T-helper 2 cell treated with Interferon-gamma antibody and Interleukin-4, amounts not matched to agents 100 ng/mL and 5 ng/mL, for 36 hours (primary cell): ENCODE results near the gene GAL3ST3. TPM values are rescaled to one million over a fixed set of nuclear protein-coding genes. Genes with fewer than 3 reads are reported as not detected.
"Not testable (repeated sequence)": the region's sequence is repeated elsewhere in the genome, so short reads cannot be mapped to it uniquely, and the experiment has no call there.

Source experiments
- intact Hi-C: fragments of 100-400 bp; cut with micrococcal nuclease; formaldehyde crosslinking; loops from one replicate; pipeline ENCODE4 v1.15.1; 2023
- total RNA-seq: library from RNA; stranded (reverse); gene quantifications from 2 replicates; pipeline ENCODE4 v1.2.3, GENCODE V29; 2022

GAL3ST3 gene
- total RNA-seq, 1 donor from 2014 or later: not detected

DNA sequence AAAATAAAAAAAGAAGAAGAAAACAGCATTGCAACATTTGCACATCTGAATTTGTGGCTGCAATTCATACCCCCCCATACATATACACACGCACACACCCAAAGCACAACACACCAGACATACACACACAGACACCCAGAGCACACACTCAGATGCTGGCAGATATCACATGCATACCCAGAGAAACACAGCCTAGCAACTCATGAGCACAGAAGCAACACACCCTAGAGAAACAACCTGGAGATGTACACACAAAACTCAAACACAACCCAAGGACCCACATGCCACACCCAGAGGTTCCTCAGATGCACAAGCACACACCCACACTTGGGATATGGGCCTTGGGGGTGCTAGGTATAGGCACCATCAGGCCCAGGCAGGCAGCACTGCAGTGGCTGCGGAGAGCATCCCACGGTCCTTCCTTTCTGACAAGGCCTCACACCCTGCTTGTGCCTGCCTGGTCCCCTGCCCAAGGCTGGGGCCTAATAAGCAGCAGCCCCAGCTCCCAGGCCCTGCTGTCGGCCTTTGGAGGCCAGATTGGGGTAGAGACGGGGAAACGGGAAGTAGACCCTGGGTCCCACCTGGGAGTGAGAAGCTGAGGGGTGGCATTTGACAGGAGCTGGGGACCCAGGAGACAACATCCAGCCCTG is 34.0 kb downstream of the GAL3ST3 start:
- intact Hi-C loops: no loop called here

DNA sequence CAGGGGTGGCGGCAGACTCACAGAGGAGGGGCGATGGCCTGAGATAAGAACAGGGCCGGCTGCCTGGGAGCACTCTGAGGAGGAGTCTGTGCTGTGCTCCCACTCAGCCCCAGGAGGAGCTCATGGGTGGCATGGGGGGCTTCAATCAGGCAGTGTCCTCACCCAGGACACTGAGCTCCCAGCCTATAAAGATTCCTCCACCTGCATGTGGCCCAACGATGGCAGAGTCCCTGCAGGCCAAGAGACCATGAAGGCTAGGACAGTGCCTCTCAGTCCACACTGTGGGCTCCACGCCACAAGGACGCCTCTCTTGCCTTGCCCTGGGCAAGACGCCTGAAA is 35.2 kb downstream of the GAL3ST3 start:
- intact Hi-C loops: no loop called here

DNA sequence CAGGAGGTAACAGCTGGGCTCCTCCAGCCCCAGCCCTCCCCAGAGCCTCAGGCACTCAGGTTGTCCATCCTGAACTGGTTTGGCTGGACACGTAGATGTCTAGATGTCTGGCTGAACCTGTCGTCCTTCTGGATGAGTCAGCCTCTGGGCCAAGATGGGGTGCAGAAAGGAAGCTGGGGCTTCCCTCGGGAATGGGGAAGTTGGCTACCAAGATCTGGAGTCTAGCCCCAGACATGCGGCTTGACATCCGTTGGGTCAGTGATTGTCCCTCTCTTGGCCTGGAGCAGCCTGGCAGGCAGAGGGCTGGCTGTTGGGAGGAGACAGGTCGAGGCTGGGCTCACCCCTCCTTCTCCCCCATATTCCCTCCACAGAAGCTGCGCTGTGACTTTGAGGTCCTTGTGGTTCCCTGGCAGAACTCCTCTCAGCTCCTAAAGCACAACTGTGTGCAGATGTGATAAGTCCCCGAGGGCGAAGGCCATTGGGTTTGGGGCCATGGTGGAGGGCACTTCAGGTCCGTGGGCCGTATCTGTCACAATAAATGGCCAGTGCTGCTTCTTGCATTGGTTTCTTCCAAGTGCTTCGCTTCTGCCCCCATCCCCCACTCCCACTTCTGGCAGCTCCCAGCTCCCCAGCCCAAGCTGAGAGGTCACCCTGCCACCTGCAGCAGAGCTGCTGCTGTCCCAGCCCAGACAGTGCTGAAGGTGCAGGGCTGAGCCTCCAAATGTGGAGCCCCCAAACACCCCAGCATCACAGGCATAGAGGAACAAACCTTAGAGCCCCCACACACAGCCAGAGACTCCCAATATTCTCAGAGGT is 35.8 kb downstream of the GAL3ST3 start:
- intact Hi-C loops: no loop called here

DNA sequence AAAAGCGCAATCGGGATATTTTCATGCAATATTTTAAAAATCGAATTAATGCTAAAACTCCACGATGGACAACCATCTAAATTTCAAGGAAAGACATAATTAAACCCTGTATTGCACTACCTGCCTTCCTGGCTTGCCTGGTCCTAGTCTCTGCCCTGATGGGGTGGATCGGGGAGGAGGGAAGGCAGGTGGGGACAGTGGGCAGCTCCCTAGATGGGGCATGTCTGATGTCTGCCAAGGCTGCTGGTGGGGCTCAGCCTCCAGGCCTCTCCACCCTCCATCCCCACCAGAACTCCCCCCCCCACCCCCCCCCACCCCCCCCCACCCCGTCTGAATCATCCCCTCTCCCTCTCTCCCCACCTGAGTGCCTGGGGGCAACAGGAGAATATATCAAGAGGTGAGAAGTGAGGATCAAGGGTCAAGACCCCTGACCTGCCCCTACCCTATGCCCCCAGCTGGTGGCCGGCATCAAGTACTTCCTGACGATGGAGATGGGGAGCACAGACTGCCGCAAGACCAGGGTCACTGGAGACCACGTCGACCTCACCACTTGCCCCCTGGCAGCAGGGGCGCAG is 36.5 kb downstream of the GAL3ST3 start:
- intact Hi-C loops: no loop called here

DNA sequence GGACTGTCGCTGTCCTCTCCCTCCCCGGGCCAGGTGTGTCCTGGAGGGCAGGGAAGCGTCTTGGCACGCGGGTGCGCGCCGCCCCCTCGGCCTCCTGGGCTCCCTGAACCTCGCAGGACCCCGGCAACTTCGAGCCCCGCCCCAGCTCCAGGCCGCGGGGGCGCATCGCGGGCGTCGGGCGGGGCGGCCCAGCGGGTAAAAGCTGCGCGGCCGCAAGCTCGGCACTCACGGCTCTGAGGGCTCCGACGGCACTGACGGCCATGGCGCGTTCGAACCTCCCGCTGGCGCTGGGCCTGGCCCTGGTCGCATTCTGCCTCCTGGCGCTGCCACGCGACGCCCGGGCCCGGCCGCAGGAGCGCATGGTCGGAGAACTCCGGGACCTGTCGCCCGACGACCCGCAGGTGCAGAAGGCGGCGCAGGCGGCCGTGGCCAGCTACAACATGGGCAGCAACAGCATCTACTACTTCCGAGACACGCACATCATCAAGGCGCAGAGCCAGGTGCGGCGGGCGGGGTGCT is 37.1 kb downstream of the GAL3ST3 start, which contains the start of gene CST6:
Gene CST6, plus strand, starts transcription at position 224 of the 519 bp plus-strand sequence. Its CDS starts 37 bp downstream, at position 261.
- intact Hi-C loops: no loop called here

DNA sequence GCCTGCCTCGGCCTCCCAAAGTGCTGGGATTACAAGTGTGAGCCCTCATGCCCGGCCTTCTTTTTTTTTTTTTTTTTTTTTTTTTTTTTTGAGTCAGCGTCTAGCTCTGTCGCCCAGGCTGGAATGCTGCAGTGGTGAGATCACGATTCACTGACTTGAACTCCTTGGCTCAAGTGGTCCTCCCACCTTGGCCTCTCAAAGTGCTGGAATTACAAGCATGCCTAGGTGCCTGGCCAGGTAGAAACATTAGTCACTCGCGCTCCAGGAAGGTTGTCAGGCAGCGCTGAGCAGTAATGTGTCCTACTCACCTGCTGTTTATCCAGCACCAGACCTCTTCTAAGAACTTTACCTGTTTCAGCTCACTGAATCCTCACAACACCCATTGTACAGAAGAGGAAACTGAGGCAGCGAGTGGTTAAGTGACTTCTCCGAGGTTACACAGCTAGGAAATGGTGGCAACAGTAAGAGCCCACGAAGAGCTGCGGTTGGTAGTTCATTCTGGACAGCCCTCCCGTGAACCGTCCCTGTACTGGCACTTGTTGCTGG is 37.6 kb downstream of the GAL3ST3 start:
- intact Hi-C loops: no loop called here

DNA sequence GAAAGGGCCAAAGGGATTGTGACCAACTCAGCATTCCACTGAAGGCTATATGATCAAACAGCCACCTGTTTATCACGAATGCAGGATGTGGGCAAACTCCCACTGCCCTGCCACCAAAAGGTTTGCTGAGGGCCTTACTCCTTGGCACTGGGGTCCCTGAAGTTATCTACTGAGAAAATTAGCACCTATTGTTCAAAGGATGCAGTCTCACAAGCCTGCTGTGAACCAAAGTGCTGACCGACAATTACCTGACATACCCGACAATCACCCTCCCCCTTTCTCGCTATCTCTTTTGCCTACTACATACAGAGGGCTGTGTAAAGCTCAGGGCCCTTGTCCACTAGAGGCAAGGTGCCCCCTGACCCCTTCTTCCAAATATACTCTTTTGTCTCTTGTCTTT is 38.9 kb downstream of the GAL3ST3 start:
- intact Hi-C loops: not testable (repeated sequence)

DNA sequence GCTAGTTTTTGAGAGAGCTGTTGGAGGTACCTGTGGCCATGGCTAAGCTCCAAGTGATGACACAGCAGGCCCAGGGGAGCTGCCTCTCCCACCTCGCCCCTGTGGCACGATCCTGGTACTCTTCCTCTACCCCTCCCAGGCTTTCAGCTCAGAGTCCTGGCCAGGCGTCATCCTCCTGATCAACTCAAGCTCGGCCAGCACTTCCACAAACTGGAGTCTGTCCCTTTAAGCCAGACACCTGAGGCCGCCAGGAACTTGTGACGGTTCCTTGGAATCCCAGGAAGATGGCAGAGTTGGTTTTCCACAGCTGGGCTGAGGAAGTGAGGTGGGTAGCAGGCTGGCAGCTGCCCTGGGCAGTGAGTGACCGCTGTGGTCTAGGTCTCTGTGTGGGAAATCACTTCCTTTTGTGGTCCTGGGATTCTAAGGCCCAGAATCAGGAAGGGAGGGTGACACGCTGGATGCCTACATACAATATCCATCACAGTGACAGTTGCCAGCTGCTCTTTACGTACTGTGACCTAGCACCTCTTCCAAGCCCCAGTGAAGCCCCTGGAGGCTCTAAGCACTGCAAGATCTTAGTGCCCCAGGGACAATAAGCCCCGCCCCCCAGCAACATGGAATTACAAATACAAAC is 40.4 kb downstream of the GAL3ST3 start:
- intact Hi-C loops: no loop called here

DNA sequence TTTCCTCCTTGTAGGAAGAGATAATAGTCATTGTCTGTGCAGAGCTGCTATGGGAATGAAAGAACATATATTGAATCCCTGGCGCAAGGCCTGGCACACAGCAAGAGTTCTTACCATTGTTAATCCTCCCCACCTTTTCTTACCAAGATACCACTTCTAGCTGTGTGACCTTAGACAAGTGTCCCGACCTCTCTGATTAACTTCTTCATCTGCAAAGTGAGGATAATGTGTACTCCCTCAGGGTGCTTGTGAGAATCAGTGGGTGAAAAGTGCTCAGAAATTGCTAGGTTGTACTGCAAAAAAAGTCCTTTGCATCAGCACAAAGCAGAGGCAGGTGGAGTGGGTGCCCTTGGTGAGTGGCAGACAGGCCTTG is 40.9 kb downstream of the GAL3ST3 start:
- intact Hi-C loops: no loop called here

DNA sequence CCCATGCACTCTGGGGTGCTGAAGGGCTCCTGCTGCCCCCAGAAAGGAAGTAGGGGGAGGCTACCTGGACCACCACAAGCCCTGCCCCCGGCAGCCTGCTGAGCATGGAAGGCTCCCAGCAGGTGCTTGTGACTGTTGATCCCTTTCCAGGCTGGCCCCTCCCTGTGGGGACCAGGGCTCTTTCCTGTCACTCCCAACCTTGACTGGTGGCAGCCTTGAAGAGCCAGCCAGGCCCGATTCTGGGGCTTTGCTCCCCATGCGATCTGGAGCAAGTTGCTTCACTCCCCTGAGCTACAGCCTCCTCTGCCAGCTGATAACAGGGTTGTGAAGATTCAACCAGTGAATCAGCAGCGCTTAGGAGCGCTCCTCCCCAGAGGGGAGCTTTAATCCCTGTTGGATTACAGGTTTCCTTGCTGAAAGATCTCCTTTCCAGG is 41.7 kb downstream of the GAL3ST3 start:
- intact Hi-C loops: no loop called here

DNA sequence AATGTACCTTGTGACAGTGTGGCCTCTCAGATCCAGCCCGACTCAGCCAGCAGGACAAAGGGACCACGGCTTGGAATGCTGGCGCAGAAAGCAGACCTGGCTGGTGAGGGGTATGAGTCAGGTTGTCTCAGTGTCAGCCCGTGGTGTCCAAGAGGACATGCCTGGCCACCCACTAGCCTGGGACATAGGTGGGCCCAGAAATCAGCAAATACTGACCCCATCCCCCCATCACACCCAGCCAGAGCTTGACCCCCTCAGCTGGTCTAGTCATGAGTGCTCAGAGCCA is 42.1 kb downstream of the GAL3ST3 start:
- intact Hi-C loops: no loop called here

DNA sequence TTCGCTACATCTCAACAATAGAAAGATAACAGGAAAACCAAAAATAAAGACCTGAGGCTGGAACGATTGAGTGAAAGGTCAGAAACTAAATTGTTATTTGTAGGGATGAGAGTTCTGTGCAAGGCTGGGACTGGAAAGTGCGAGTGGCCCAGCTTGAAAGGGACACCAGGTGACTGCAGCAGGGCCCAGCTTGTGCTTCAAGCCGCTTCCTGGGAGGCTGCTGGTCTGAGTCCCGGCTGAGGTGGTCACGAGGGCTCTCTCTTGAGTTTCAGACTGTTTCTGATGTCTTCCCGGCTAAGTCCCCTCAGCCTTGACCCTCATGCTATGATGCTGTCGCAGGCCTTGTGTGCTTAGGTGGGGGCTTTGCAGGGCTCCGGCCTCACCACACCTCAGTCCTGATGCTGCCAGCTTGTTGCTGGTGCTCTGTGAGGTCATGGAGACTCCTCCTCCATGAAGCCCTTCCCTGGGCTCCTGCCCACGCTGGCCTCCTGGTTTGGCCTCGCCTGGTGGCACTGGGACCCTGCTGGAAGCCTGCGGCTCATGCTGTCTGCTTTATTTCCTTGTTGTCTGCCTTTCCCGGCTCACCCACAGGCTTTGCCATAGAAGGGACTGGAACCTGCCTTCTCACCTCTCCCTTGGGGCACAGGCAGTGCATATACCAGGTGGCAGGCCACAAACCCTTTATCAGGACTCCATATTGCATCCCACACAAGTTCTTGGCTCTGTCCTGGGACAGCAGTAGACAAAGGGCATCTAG is 42.6 kb downstream of the GAL3ST3 start:
- intact Hi-C loops: no loop called here

DNA sequence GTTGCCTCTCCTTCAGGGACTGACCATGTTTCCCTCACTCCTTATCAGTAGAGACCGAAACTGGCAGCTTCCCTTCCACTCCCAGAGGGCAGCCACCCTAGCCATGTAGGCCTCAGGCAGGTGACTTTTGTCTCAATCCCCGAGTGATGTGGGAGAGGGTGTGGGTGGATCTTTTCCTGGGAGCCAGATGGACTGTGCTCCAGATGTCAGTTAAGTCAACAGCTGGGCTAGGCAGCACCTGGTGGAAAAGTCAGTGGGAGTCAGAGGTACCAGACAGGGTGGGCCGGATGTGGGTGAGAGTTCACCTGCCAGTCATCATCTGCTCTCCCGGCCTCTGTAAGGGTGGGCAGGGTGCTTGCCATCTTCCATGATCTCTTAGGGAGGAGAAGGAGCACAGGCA is 44.8 kb downstream of the GAL3ST3 start:
- intact Hi-C loops: no loop called here

DNA sequence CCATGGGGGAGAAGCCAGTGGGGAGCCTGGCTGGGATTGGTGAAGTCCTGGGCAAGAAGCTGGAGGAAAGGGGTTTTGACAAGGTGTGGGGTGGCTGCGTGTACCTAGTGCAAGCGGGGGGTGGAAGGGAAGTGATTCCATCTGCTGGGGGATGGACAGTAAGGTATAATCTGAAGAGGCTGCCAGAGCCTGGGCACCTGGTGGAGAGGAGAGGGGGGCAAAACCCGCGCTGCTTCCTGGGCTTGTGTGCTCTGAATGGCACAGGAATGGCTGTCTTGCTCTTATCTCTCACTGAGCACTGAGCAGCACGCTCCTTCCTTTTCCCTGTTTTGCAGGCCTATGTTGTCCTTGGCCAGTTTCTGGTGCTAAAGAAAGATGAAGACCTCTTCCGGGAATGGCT is 45.7 kb downstream of the GAL3ST3 start:
- intact Hi-C loops: loop anchor here (2.0 kb wide), 1 partner anchor 388 kb away; the partner anchor contains the start of genes MAP3K11 and PCNX3

DNA sequence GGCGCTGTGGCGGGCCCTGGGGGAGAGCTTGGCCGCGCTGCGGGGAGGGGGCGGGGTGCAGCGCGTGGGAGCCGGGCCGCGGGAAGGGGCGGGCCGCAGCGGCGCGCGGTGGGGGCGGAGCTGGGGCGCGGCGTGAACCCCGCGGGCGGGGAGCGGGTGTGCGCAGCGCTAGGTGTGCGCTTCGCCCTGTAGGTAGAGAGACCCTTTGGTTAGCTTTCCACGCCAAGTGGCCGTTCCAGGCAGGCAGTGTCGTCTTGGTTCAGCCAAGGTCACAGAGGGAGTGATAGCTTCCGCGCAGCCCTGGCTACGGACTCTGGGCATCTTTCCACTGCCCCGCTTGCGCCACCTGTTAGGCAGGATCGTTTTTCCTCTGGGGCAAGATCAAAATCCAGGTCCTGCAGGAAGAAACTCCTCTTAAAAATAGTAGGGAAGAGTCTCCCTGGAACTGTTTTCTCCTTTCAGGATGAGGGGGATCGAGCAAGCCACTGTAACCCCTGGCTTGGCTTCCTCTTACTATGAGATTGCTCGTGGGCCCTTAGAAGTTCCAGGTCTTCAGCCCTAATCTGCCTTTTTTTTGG is 46.2 kb downstream of the GAL3ST3 start:
- intact Hi-C loops: loop anchor here (1.0 to 2.0 kb wide), 6 partner anchors 41 to 388 kb away; partner anchors contain the start of genes KAT5, MAP3K11, PCNX3 and RNASEH2C

DNA sequence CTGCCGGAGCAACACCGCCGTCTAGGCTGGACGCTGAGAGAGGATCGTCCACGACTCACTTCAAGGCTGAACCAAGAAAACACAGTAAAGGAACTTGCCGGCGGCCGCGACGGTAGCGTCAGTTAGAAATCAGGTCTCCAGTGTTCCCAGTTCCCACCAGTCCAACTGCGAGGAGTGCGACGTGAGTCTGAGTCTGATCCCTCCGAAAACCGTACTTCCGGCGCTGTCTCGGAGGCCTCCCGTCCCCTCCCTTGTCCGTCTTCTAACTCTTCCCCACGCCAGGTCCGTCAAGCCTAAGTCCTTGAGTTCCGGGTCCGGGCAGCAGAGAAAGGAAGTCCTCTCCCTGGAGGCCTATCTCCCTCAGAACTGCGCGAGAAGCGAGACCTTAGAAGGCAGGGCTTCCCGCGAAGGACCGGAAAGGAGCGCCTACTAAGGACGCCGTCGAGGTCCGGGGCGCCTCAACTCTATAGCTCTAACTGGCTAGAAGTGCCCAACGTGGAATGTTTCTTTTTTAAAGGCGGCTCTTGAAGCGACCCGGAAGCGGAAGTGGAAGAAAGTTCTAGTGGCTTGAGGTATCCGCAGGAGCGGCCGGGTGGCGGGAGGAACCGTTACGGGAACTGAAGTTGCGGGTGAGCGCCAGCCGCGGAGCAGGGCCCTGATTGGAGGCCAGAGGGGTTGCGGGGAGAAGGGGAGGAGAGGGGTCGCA is 46.9 kb downstream of the GAL3ST3 start, which contains the start of the genes BANF1 and EIF1AD:
Gene BANF1, plus strand, starts transcription at position 562 of the 706 bp plus-strand sequence. CDS start 748 bp downstream, outside the sequence.
Gene EIF1AD, minus strand, starts transcription at position 216 of the 706 bp plus-strand sequence. CDS start 1,768 bp downstream, outside the sequence.
- intact Hi-C loops: loop anchor here (1.0 to 2.0 kb wide), 6 partner anchors 41 to 387 kb away; partner anchors contain the start of genes KAT5, MAP3K11, PCNX3 and RNASEH2C

DNA sequence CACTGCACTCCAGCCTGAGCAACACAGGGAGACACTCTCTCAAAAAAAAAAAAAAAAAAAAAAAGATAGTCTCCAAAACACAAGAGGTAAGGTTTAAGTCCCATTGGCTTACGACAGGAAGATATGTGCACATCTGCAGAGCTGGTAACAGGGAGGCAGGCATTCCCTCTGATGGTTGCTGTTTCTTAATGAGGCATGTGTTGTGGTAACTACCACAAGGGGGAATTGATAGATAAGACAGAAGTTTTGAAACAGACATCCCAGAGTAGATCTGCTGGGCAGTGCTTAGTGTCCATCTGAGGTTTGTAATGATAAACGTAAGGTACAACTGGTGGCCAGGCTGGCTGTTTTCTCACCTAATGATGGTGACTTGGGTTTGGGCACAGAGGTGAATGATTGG is 51.7 kb downstream of the GAL3ST3 start:
- intact Hi-C loops: no loop called here

DNA sequence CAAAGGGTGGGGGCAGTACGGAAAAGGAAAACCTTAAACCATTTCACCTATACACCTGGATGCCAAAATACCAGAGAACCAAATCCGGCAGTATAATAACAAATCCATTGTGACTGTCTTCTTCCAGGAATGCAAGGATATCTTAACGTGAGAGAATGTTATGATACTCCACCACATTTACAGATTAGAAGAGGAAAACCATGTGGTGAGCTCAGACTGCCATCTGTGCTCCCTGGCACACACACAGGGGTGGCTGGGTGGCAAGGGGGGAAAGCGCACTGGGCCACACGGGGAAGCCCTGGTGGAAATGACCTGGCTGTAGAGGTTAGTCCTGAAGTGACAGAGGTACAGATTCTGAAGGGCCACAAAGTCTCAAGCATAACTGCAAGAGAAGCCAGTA is 56.9 kb downstream of the GAL3ST3 start:
- intact Hi-C loops: no loop called here
